Activated effector memory CD4-positive, alpha-beta T cell treated with anti-CD3 and anti-CD28 coated beads, Interleukin-2, amount 50 U/mL, for 16 hours (primary cell): ENCODE measurements around the gene PRADC1.
"Not testable (repeated sequence)": the region's sequence is repeated elsewhere in the genome, so short reads cannot be mapped to it uniquely, and the experiment has no call there.

Experiments
- DNase-seq: peaks from one replicate; pipeline ENCODE4 v3.0.0-alpha.2; 2020

PRADC1 gene

DNA sequence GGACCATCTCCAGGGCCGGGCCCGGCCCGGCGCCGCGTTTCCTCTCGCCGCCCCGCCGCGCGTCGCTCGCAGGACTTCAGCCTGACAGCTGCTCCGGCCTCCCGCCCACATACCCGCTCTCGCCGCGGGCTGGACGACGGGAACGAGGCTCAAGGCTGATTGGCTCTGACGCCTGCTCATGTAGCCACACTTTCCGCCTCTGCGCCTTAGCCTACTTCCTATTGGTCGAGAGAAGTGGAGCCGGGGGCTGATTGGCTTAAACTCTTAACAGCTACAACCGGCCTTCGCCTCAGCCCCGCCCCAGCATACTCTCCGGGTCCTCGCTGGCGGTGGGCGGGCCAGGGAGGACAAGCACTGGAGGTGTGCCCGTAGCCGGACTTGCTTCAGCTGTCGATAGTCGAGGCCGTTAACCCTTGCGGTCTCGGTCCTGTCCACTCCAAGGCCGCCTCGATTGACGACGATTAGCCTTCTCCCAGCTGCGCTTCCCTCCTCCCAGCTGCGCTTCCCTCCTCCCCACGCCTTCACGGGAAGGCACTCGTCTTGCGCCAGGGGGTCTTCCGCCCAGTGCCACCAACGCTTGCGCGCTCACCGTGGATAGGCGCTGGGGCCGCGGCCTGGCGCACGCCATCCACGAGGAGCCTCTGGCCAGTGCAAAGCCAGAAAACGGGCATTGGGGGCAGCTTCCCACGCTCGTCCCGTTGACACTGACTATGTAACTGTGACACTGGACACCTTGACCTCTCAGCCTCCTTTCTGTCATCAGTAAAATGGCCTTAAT is at the start of gene PRADC1:
Gene PRADC1, minus strand, starts transcription at position 86 of the 778 bp plus-strand sequence. Its CDS starts 79 bp downstream, at position 7.
- DNase-seq = peak; percentile 98

DNA sequence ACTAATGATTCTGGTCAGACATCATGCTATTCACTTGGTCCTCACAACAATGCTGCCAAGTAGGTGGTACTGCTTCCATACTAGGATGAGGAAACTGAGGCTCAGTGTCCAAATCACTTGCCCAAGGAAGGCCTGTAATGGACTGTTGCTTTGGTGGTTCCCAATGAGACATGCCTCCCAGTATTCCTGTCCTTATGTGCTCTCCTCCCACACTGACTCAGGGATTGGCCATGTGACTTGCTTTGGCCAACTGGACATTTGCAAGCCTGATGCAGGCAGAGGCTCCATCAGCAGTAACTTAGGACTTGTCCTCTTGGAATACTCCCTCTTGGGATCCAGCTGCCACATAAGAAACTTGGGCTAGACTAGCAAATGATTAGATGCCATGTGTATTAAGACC is 48.2 kb upstream of the PRADC1 start:
- no peak for DNase-seq

DNA sequence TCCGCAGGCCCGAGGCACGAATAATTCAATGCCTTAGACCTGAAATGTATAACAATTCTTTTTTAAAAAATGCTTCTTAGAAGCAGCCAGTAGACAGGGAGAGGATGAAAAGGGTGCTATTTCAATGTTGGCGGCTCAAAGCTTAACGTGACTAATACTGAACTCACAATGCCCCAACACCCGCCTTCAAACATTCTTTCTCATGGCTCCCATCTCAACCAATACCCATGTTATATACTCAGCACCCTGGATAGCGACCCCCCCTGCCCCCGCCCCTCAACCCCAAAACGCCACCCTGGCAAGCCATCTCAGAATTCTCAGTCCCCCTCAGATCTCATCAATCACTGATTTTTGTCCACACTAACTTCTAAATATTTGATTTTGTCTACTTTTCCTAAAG is 46.8 kb upstream of the PRADC1 start:
- DNase-seq = no peak

DNA sequence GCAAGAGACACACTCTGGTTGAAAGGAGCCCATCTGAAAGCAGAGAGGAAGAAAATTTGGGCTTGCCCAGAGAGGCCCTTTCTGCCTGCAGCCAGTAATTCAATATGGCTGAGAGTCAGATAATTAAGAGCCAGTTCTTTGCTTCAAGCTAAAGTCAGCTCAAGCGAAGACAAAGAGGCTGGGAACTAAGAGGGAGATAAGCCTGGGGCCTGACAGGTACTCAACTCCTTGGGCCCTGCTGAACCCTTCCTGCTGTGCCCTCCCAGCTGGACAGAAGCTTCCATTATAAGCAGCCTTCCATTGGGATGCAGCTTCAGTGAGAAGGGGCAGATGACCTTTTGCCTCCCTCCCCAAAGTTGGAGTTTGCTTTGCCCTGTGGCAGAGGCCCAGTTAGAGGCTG is 39.2 kb upstream of the PRADC1 start:
- no peak for DNase-seq

DNA sequence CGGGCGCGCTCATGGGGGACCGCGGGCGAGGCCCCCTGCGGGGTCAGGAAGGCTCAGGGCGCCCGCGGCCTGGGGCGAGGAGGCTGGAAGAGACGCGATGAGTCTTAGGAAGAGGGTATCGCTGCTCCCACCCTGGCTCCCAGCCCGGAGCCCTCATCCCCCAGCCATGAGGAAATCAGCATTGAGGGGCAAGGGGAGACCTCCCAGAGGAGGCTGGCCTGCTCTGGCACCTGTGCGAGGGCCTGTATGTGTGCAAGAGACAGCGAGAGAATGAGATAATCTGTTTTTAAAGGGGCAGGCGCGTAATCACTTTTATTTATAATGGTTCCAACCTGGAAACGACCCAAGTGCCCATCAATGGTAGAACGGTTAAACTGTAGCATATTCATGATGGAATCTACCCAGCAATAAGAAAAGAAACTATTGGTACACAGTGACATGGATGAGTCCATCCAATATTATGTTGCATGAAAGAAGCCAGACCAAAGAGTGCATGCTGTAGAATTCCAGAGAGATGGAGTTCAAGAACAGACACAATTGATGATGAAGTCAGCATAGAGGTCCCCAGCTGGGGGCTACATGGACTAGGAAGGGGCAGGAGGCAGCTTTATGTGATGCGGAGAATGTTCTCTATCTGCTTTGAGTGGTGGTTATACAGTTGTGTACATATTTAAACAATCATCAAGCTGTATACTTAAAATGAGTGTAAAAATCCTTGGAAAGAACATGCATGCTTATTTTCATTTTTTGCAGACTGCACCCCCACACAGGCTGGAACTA is 36.8 kb upstream of the PRADC1 start:
- no peak for DNase-seq

DNA sequence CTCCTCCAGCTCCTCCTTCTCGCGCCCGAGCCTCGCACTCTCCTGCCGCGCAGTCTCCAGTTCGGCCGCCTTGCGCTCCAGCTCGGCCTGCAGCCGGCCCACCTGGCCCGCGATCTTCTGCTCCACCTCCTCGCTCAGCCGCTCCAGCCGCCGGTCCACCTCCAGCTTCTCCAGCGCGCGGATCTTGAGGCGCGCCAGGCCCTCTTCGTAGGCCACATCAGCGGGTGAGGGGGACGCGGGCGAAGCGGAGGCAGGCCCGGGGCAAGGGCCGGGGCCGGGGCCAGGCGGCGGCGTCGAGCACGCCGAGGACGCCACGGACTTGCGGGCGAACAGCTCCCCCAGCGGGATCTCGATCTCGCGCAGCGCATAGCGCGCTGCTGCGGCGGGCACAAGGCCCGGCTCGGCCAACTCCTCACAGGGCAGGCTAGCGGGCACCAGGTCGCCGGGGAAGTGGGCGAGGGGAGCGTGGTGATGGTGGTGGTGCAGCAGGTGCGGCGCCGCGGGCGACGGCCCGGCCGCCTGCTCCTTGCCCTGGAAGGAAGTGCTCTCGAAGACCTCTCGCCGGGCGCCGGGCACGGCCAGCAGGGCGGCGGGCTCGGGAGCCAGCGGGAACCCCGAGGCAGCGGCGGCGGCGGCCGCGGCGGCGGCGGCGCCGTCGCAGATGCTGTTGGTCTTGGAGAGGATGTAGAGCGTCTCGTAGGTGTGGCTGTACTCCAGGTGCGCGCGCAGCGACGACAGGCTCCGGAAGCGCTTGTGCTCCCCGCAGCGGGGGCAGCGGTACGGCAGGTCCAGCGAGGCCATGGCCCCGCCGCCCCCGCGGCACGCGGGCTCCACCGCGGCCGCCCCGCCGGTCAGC is 36.0 kb upstream of the PRADC1 start:
- peak; percentile 91 for DNase-seq

DNA sequence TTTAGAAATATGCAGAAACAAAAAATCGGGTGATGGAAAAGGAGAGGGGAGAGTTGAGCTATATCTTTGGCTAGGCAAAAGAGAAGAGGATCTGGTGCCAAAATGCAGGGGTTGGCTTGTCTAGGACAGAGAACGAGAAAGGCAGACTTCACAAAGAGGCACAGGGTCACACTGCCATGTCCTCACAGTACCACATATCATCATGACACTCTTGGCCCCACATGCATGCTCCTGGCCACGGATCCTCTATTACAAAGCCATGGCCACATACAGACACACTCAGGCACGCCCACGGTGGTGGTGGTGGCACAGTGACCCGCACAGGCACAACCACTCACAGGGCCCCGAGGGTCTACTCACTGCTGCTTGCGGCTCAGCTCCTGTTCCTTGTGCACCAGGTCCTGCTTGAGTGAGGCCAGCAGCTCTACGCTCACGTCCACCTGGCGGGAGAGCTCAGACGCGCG is 35.4 kb upstream of the PRADC1 start:
- DNase-seq = no peak

DNA sequence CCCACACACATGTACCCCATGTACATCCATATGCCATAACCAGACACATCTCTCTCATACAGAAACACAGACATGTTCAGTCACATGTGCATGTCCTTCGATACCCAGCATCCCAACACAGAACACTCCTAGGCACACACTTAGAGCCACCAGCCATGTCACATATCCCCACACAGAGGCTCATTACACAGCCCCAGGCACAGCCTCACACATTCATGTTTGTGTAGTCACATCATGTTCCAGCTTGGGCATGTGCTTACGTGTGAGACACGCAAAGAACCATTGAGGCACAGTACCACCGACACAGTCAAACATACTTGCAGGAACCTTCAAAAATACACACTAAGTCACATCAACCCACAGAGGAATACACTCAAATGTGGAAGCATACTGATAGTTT is 34.0 kb upstream of the PRADC1 start:
- DNase-seq = no peak

DNA sequence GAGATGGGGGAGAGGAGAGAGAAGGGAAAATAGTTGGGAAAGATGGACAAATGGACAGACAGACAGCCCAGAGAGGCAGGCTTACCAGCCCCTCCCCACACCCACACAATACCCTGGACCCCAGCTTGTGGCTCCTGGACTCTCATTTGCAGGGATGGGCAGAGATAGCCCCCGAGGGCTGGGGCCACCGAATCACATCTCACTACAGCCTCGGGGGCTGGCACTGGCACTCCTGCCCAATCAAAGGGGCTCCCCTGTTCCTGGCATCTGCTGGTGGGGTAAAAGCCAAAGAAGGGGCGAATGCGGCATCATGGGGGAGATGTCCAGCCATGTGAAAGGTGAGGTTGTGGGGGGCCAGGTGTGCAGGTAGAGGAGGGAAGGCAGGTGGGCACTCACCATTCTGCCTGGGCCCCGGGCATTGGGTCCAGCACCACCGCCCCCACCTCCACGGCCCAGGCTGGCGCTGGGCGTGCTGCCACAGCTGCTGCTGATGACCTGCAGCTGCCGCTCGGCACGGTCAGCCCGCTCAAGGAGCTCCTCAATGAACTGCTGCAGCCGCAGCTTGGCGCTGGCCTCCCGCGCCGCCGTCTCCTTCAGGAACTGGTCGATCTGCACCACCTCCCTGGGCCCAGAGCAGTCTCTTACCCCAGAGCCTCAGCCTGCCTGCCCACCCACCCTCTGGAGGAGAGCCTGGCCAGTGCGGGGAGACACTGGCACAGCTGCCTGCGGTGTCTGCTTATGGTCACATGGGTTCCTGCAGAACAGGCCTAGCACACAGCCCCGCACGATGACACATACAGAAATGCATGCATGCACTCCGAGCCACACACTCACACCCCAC is 33.2 kb upstream of the PRADC1 start:
- DNase-seq = no peak

DNA sequence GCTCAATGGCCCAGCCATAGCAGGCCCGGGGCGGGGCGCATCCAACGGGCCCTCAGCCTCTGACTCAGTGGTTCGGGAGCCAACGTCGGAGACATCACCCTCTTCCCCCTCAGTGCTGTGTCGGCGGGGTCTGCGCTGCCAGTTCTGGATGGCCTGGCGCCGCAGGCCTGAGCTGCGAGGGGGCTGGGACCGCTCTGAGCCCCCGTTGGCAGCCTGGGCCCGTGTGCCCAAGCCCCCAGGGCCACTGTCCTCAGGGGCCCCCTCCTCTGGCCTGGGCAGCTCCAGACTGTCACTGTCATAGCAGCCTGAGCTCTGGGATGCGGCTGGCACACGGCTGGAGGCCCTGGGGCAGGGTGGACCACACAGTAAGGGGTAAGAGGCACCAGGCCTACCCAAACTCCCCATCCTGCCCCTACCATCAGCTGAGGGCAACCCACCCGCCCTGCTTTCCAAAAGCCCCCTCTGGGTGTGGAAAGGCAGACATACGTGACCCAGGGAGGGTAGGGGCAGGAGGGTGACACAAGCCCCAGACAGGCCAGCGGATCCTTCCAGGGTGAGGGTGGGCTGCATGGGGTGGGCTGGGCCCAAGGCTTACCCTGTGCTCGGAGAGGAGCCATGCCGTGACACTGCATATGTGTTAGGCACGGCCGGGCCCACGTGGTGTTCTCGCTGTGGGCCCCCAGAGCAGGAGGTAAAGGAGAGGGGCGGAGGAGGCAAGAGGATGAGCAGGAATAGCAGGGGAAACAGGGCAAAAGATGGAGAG is 32.4 kb upstream of the PRADC1 start:
- no peak for DNase-seq

DNA sequence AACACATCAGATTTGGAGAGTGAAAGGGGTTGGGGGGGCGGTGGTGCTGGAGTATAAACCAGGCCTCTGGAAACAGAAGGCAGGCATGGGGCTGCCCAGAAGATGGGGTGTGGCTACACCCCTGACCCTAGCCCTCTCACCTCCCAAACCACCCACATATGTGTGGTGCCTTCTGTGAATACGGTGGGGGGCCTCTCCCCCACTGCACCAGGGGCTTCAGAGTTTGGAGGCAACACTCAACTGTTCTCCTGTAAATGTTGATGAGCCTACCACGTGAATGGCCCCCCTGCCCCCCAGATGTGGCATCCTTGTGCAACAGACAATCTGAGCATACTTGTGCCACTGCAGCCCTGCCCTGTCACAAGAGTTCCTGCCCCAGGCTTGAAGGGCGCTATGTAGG is 31.7 kb upstream of the PRADC1 start:
- DNase-seq = no peak

DNA sequence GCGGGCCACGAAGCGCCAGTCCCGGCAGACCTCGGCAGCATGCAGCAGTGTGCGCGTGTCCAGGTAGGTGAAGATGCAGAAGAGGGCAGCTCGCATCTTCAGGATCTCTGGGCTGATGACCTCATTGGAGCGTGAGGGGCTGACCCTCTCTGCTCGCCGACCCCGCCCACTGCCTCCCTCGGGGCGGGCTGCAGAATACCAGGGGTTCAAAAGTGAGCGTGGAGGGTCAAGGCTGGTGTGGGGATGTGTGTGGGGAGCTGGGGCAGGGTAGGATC is 31.2 kb upstream of the PRADC1 start:
- DNase-seq = no peak

DNA sequence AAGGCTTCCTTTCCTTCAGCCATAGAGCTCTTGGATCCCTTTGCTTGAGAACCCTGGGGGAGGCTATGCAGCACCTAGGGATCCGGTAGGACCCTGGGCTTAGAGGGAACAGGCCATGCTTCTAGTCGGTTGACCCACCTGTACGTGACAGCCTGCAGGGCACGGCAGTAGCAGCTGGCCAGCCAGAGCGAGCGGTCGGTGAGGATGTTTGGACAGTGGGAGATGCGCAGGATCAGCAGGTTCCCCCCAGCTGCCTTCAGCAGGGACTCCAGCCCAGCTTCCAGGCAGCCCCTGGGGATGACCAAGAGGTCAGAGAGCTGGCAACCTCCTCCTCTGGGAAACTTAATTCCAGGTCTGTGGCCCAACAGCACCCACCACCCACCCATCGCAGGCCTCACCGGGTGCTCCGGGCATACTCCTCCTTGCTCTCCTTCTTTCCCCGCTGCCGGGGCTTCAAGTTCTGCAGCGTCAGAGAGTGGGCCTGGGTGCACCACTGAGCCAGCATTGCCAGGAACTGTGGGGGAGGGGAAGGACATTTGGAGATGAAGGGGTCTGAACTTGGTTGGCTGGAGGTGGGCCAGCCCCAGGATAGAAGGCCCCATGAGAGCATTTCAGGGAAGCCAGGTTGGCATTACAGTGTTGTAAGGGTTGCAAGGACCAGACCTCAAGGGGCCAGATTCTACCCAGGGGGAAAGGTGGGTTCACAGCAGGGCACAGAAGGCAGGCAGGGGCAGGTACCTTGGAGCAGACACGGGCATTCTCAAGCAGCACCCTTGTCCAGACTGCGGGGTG is 30.7 kb upstream of the PRADC1 start:
- DNase-seq = no peak

DNA sequence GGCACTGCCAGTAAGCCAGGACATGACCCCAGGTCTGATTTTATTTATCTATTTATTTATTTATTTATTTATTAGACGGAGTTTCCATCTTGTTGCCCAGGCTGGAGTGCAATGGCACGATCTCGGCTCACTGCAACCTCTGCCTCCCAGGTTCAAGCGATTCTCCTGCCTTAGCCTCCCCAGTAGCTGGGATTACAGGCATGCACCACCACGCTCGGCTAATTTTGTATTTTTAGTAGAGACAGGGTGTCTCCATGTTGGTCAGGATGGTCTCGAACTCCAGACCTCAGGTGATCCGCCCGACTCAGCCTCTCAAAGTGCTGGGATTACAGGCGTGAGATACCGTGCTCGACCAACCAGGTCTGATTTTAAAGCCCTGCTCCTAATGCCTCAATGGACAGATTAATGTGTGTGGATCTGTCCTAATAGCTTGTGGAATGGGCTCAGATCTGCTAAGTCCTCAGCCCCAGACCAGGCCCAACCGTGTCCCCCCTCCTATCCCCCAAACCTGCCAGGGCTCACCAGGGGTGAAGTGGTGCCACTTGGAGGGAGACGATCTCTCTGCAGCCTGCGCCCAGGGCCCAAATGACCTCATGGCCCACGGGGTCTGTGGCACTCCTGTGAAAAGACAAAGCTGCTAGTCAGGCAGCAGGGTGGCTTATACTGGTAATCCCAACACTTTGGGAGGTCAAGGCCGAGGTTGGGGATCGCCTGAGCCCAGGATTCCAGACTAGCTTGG is 29.8 kb upstream of the PRADC1 start:
- DNase-seq = not testable (repeated sequence)

DNA sequence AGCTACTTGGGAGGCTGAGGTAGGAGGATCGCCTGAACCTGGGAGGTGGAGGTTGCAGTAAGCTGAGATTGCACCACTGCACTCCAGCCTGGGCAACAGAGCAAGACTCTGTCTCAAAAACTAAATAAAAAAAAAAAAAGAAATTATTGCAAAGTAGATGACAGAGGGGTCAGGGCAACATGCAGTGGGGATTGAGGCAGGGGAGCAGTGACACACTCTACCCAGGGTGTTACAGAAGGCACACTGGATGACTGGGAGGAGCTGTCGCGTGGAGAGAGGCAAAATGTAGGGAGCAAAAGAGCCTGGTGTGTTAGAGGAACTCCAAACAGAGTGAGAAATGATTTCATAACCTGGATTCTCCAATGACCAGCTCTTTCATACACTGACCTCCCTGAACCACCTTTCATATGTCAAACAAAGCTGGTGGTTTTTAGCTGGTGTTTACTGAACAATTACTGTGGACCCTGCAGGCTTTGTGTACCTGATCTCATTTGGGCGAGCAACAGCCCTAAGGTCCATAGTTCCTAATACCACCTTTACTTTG is 29.1 kb upstream of the PRADC1 start:
- DNase-seq = no peak

DNA sequence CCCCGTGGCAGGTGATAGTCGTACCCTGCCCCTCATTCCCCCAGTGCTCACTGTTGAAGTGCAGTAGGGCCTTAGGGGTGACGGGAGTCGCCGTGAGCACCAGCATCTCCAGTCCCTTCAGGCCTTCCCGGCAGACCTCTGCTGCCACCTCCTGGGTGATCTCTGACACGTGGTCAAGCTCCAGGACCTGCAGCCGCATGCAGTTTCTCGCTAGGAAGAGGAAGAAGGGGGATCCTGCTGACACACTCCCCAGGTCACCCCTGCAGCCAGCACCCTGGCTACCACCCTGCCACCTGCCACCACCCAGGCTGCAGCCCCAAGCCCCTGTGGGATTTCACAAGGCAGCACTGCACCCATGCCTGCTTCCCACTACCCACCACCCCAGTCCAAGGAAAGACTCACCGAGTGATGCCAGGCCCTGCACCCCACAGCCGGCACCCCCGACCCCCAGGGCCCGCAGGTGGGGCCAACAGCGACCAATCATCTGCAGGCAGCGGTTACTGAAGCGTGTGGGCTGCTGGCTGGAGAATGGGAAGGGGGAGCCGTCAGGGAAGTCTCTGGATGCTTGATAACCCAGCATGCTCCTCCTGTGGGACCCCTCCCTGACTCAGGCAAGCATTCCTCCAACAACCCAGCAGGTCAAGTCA is 27.4 kb upstream of the PRADC1 start:
- DNase-seq = no peak

DNA sequence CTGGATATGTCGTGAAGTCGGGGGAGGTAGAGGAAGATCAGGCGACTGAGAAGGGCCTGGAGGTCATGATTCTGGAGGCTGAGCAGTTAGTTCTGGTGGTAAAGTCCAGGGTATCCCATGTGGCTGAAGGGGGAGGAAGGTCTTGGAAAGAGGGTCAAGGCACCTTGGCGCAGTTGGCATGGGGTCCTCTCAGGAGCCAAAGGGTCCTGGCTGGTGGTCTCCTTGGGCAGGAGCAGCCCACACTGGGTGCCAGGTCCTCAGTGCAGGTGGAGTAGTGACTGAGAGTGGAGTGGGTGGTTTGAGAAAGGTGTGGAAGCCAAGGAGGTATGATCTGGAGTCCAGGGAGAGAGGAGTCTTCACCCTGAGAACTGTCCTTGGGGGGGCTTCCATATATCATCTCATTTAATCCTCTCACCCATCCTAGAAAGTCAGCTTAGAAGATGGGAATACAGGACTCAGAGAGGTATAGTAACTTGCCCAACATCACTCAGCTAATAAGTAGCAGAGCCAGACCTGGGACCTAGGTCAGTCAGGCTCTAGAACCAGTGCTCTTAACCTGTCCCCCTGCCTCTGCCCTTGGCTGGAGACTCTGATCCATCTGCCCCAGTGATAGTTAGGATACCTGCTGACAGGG is 26.8 kb upstream of the PRADC1 start:
- no peak for DNase-seq

DNA sequence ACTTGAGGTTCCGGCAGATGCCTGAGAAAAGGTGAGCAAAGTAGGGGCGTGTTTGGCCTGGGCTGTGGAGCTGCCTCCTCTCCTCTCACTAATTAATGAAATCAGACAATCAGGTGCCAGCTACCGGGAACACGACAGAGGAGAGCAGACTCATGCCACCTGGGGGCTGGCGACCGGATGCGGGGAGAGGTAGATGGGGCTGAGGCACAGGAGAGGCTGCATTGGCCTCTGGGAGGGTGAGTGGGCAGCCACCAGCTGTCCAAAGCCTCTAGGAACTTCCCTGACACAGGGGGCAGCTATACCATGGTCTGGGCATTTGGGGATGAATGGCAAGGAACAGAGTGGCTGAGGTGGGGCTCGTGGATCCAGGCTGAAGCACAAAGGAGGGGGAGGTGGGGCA is 26.2 kb upstream of the PRADC1 start:
- no peak for DNase-seq

DNA sequence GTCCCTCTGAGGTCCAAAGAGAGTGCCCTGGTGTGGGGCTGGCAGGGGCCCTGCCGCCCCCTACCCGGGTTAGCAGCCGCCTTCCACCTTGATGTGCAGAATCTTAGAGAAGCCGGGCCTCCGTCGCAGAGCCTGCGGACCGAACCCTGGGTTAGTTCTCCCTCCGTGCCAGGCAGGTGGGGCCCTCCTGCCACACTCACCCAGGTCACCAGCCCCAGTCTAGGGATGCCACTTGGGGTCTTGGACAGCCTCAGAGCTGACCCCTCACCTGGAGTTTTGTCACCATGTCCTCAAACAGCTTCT is 25.8 kb upstream of the PRADC1 start:
- no peak for DNase-seq
